ENCODE measurements around the gene BCL2L12. TPM values are rescaled to one million over a fixed set of nuclear protein-coding genes. Genes with fewer than 3 reads are reported as not detected.
A peak's percentile ranks its signal among the peaks of the same experiment; 100 is the strongest.

Gene BCL2L12
- total and polyA plus RNA-seq, 7 experiments from 2014 or later: 11.3 to 57.2 (median 14.8) TPM

DNA sequence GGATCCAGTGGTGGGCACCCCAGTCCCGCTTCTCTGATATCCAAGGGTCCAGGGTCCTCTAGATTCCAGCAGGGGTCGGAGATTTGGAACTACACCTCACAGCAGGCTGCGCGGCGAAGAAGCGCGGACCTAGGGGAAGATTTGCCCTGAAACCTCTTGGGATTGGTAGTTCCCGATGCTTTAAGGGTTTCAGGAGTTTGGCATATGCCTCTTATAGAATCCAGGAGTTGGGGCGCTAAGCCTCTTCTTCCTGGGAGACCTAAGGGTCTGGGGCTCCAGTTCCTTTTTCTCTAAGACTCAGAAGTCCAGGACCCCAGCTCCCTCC lies 349 bp downstream of the BCL2L12 start:
- H3K27ac ChIP-seq (ENCODE audit: low read depth, low read length): peak overlapping the region; percentile 80
- H3K36me3 ChIP-seq (ENCODE audit: control insufficient read depth in 2 of 3, insufficient read depth in 3 of 3, low read length in 3 of 3): peaks cover 0 to 43% (median 13%) of the 10 kb centered on the region in 3 experiments
- H3K4me1 ChIP-seq (ENCODE audit: control insufficient read depth in 2 of 2, insufficient read depth in 2 of 2, low read length in 2 of 2): peaks cover 23% of the 10 kb centered on the region in 2 donors
- Mint-ChIP-seq H3K27me3 (peaks cover 0 to 2% (median 0%) of the 10 kb centered on the region in 5 donors), H3K4me1 (peaks cover 24 to 47% (median 39%) of the 10 kb centered on the region in 7 donors), H3K36me3 (peaks cover 4 to 18% (median 4%) of the 10 kb centered on the region in 5 donors), H3K9me3 (peaks cover 0 to 4% (median 0%) of the 10 kb centered on the region in 11 donors), H3K4me3 (peak overlapping the region; percentile 97 to 100 (median 99)), H3K27ac (peak overlapping the region; percentile 96 to 99 (median 97))
- CTCF ChIA-PET: interaction anchor here (0.6 to 2.2 kb wide), 2 partner anchors 26 to 139 kb away, joined by 3 to 8 read pairs; partner anchors contain the start of gene RRAS
- no peaks in the 10 kb centered on the region for H3K9me3 ChIP-seq (ENCODE audit: control insufficient read depth in 2 of 3, low read length in 3 of 3)
- no peaks in the 10 kb centered on the region for H3K27me3 ChIP-seq (ENCODE audit: control insufficient read depth in 2 of 2, insufficient read depth in 2 of 2, low read length in 2 of 2)
- ATAC-seq (peak; percentile 2), DNase-seq (no peak)
- intact Hi-C loops (cut with micrococcal nuclease): no loop called here
- peak overlapping the region; percentile 95 for H3K4me3 ChIP-seq (ENCODE audit: low read length)
- POLR2A ChIA-PET: interaction anchor here (0.7 to 14.1 kb wide), 10 partner anchors 10 to 185 kb away, joined by 3 to 187 read pairs (median 10); partner anchors contain the start of genes NOSIP, PRMT1, PRR12 and RPS11

- peaks cover 4 to 20% (median 4%) of the 10 kb centered on the region in 5 donors for H3K36me3 Mint-ChIP-seq
- peaks cover 0 to 4% (median 0%) of the 10 kb centered on the region in 11 donors for H3K9me3 Mint-ChIP-seq
- H3K27ac Mint-ChIP-seq: peak overlapping the region in 6 of 9 donors; percentile 25 to 96 (median 70)
- Histone ChIP-seq H3K36me3 (ENCODE audit: control insufficient read depth in 2 of 3, insufficient read depth in 3 of 3, low read length in 3 of 3) (peaks cover 0 to 29% (median 1%) of the 10 kb centered on the region in 3 experiments), H3K9me3 (ENCODE audit: control insufficient read depth in 2 of 3, low read length in 3 of 3) (no peaks in the 10 kb centered on the region), H3K27me3 (ENCODE audit: control insufficient read depth in 2 of 2, insufficient read depth in 2 of 2, low read length in 2 of 2) (no peaks in the 10 kb centered on the region), H3K4me3 (ENCODE audit: low read length) (no peak overlapping the region), H3K4me1 (ENCODE audit: control insufficient read depth in 2 of 2, insufficient read depth in 2 of 2, low read length in 2 of 2) (peaks cover 21% of the 10 kb centered on the region in 2 donors), H3K27ac (ENCODE audit: low read depth, low read length) (no peak overlapping the region)
- H3K4me1 Mint-ChIP-seq: peaks cover 31 to 55% (median 44%) of the 10 kb centered on the region in 7 donors
- H3K4me3 Mint-ChIP-seq: peak overlapping the region in 9 of 10 donors; percentile 61 to 100 (median 99)
- CTCF ChIA-PET: interaction anchor here (0.9 kb wide), 1 partner anchor 9 kb away, joined by 3 read pairs; no protein-coding TSS in a partner anchor
- POLR2A ChIA-PET: interaction anchor here (1.3 to 14.1 kb wide), 4 partner anchors 9 to 179 kb away, joined by 3 to 187 read pairs (median 48); partner anchors contain the start of genes NOSIP, PRMT1, RRAS and SCAF1
- DNase-seq (no peak), ATAC-seq (no peak)
- peaks cover 0 to 2% (median 0%) of the 10 kb centered on the region in 5 donors for H3K27me3 Mint-ChIP-seq
- intact Hi-C loops (cut with micrococcal nuclease): no loop called here
Measured at GRCh38 chr19:49667473-49667872, 1.7 kb downstream of the BCL2L12 start.

DNA sequence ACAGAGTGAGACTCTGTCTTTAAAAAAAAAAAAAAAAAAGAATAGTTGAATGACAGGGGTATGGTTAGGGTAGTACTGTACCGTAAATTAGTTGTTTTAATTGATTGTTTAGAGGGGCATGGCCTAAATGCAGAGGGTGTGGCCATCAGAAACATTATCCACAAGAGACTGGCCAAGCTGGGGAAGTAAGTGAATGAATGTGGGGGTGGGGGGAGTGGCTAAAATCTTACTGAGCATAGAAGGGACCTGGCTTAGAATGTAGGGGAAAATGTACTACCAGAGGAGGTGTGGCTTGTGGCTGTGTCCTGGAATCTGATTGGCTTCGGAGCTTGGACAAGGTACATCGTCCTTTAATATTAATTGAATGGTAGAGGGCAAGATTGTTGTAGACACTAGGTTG lies 3.8 kb downstream of the BCL2L12 start:
- Mint-ChIP-seq H3K4me3 (no peak overlapping the region), H3K9me3 (peaks cover 0 to 4% (median 0%) of the 10 kb centered on the region in 11 donors), H3K4me1 (peaks cover 26 to 42% (median 32%) of the 10 kb centered on the region in 7 donors), H3K36me3 (peaks cover 4 to 12% (median 4%) of the 10 kb centered on the region in 5 donors), H3K27ac (no peak overlapping the region), H3K27me3 (peaks cover 0 to 2% (median 0%) of the 10 kb centered on the region in 5 donors)
- Histone ChIP-seq H3K36me3 (ENCODE audit: control insufficient read depth in 2 of 3, insufficient read depth in 3 of 3, low read length in 3 of 3) (peaks cover 0 to 20% (median 0%) of the 10 kb centered on the region in 3 experiments), H3K4me3 (ENCODE audit: low read length) (no peak overlapping the region), H3K27me3 (ENCODE audit: control insufficient read depth in 2 of 2, insufficient read depth in 2 of 2, low read length in 2 of 2) (no peaks in the 10 kb centered on the region), H3K4me1 (ENCODE audit: control insufficient read depth in 2 of 2, insufficient read depth in 2 of 2, low read length in 2 of 2) (peaks cover 3 to 7% of the 10 kb centered on the region in 2 donors), H3K27ac (ENCODE audit: low read depth, low read length) (no peak overlapping the region), H3K9me3 (ENCODE audit: control insufficient read depth in 2 of 3, low read length in 3 of 3) (no peaks in the 10 kb centered on the region)
- POLR2A ChIA-PET: interaction anchor here (1.9 to 14.1 kb wide), 2 partner anchors 25 to 89 kb away, joined by 5 to 187 read pairs; partner anchors contain the start of genes NOSIP, PRRG2, RRAS and SCAF1
- intact Hi-C loops (cut with micrococcal nuclease): no loop called here
- CTCF ChIA-PET: no interaction called here
- ATAC-seq (no peak), DNase-seq (no peak)

DNA sequence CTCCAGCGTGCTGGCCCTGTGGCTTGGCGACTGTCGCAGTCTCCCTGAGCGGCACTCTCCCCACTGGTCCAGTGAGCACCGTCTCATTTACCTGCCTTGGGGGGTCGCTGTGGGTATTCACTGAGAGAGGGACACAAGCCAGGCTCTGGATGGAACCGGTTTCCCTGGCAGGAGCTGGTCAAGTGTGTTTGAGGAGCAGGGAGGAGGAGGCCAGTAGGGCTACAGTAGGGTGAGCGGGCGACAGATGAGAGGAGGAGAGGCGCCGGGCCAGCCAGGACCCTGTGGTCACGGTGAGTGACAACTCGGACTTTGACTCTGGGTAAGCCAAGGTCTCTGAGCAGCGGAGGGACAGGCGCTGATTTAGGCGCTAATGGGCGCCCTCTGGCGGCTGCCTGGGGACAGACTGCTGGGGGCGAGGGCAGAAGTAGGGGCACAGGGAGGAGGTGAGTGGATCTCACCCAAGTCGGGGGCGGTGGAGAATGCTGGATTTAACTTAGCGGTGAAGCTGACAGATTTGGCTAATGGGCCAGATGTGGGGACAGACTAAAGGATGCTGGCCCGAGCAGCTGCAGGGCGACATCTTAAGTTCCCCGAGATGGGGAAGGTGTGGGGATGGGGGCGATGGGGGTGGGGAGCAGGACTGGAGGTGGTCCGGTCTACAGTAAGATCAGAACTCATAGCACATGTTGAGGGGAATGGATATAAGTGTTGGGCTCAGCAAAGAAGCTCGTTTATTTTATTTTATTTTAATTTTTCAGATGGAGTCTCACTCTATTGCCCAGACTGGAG lies 6.6 kb downstream of the BCL2L12 start:
- H3K36me3 ChIP-seq (ENCODE audit: control insufficient read depth in 2 of 3, insufficient read depth in 3 of 3, low read length in 3 of 3): peaks cover 0 to 16% (median 0%) of the 10 kb centered on the region in 3 experiments
- POLR2A ChIA-PET: interaction anchor here (0.6 to 8.5 kb wide), 8 partner anchors 8 to 231 kb away, joined by 3 to 91 read pairs (median 6); partner anchors contain the start of genes BCL2L12, IRF3, NOSIP and PRRG2
- Mint-ChIP-seq H3K4me1 (peaks cover 10 to 29% (median 20%) of the 10 kb centered on the region in 7 donors), H3K27ac (peak overlapping the region in 5 of 9 donors; percentile 45 to 90 (median 71)), H3K9me3 (no peaks in the 10 kb centered on the region), H3K4me3 (peak overlapping the region in 2 of 10 donors; percentile 21 to 73), H3K36me3 (peaks cover 0 to 7% (median 4%) of the 10 kb centered on the region in 5 donors), H3K27me3 (no peaks in the 10 kb centered on the region)
- H3K27me3 ChIP-seq (ENCODE audit: control insufficient read depth in 2 of 2, insufficient read depth in 2 of 2, low read length in 2 of 2): no peaks in the 10 kb centered on the region
- H3K9me3 ChIP-seq (ENCODE audit: control insufficient read depth in 2 of 3, low read length in 3 of 3): no peaks in the 10 kb centered on the region
- ATAC-seq (no peak), DNase-seq (peak; percentile 50 to 80 (median 67))
- H3K4me1 ChIP-seq (ENCODE audit: control insufficient read depth in 2 of 2, insufficient read depth in 2 of 2, low read length in 2 of 2): peaks cover 0 to 6% of the 10 kb centered on the region in 2 donors
- H3K4me3 ChIP-seq (ENCODE audit: low read length): no peak overlapping the region
- CTCF ChIA-PET: interaction anchor here (0.5 to 4.4 kb wide), 10 partner anchors 9 to 426 kb away, joined by 3 to 27 read pairs (median 4); partner anchors contain the start of gene RRAS
- no peak overlapping the region for H3K27ac ChIP-seq (ENCODE audit: low read depth, low read length)
- intact Hi-C loops (cut with micrococcal nuclease): loop anchor here (1.0 to 10.0 kb wide), 3 partner anchors 166 to 1038 kb away; partner anchors contain the start of gene DBP (in 1 of the 2)

DNA sequence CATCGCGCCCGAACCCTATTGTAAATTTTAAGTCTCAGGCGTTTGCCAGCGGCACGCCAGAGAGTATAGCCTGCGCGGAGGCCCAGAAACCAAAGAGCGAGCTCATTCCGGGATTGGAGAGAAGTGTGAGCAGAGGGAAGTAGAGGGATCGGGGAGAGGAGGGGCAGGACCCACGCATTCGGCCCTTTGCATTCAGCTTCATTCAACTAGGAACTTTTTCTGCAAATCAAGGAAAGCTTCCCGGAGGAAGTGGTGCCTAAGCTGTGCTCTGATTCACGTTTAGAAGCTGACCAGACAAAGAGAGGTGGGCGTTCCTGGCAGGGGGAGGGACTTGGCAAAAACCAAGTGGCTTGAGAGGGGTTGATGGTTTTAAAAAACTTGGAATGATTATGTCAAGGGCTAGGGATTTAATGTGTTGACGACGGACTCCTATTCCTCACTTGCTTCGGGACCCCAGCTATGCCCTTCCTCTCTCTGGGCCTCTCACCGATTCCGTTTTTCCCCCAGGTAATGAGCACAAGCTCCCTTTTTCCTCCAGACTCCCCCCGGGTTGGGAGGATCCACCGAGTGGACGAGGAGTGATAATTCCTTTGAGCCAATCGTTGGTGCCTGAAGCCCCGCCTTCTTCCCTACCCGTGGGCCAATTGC lies 10.5 kb downstream of the BCL2L12 start:
- POLR2A ChIA-PET: interaction anchor here (0.5 to 8.5 kb wide), 21 partner anchors 10 to 232 kb away, joined by 3 to 91 read pairs (median 5); partner anchors contain the start of genes BCL2L12, IRF3, NOSIP and PRR12

More for the DNA sequence above, 10.5 kb downstream of the BCL2L12 start:
- Histone ChIP-seq H3K36me3 (ENCODE audit: control insufficient read depth in 2 of 3, insufficient read depth in 3 of 3, low read length in 3 of 3) (peaks cover 0 to 8% (median 3%) of the 10 kb centered on the region in 3 experiments), H3K27ac (ENCODE audit: low read depth, low read length) (peak overlapping the region; percentile 95), H3K4me1 (ENCODE audit: control insufficient read depth in 2 of 2, insufficient read depth in 2 of 2, low read length in 2 of 2) (peaks cover 18 to 23% of the 10 kb centered on the region in 2 donors), H3K9me3 (ENCODE audit: control insufficient read depth in 2 of 3, low read length in 3 of 3) (no peaks in the 10 kb centered on the region), H3K4me3 (ENCODE audit: low read length) (peak overlapping the region; percentile 86), H3K27me3 (ENCODE audit: control insufficient read depth in 2 of 2, insufficient read depth in 2 of 2, low read length in 2 of 2) (no peaks in the 10 kb centered on the region)
- Mint-ChIP-seq H3K27me3 (no peaks in the 10 kb centered on the region), H3K27ac (peak overlapping the region; percentile 93 to 100 (median 99)), H3K9me3 (no peaks in the 10 kb centered on the region), H3K36me3 (peaks cover 0 to 3% (median 0%) of the 10 kb centered on the region in 5 donors), H3K4me3 (peak overlapping the region; percentile 91 to 100 (median 98)), H3K4me1 (peaks cover 18 to 50% (median 44%) of the 10 kb centered on the region in 7 donors)
- intact Hi-C loops (cut with micrococcal nuclease): loop anchor here (1.0 to 10.0 kb wide), 14 partner anchors 11 to 1041 kb away; partner anchors contain the start of genes BCL2L12 (in 2 of the 2), DBP (in 2 of the 2), IRF3 (in 2 of the 2) and AKT1S1 (in 1 of the 2)
- no peak for DNase-seq
- ATAC-seq: peak; percentile 28
- CTCF ChIA-PET: interaction anchor here (0.7 to 2.7 kb wide), 9 partner anchors 8 to 285 kb away, joined by 3 to 13 read pairs (median 3); no protein-coding TSS in a partner anchor

Measured in naive thymus-derived CD4-positive, alpha-beta T cell (primary cell).